ENCODE results near the gene SH3GL3. TPM values are rescaled to one million over a fixed set of nuclear protein-coding genes. Genes with fewer than 3 reads are reported as not detected.

Gene SH3GL3
- total and polyA plus RNA-seq, 2 of the 4 experiments (the other 2 are of a cell fraction) = not detected

DNA sequence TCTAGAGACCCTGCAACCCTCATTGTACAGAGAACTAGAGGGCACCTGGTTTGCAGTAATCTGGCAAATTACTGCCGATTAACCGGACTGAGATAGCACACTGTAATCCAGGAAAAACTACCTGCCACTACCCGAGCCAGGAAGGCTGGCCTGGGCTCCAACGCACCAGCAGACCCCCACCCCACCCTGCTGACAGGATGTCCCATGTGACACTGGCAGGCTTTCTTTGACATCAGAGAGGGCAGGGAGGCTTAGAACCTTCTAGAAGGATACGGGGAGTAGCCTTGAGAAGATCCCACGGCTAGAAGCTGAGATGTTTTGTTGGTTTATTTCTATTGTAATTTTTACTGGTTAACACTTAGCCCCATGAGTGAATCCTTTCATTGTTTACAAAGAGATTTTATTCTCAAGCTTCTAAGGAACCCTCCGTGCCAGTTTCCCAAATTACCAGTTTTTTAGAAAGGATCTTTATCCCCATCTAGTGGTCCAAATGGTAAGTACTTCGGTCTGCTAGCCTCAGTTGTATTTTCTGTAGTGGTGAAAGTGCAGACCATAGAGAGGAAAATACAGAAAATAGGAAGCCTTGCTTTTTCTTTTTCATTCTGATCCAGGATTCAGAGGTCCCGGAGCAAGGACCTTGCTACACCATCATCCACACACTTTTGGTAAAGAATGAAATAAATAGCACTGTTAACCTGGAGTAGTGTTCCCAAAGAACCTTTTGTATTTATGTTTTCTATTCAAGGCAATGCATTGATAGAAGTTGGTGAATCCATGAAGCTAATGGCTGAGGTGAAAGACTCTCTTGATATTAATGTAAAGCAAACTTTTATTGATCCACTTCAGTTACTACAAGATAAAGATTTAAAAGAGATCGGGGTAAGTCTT lies 124.9 kb downstream of the SH3GL3 start (continued):
- TF ChIP-seq, protein P1, sequence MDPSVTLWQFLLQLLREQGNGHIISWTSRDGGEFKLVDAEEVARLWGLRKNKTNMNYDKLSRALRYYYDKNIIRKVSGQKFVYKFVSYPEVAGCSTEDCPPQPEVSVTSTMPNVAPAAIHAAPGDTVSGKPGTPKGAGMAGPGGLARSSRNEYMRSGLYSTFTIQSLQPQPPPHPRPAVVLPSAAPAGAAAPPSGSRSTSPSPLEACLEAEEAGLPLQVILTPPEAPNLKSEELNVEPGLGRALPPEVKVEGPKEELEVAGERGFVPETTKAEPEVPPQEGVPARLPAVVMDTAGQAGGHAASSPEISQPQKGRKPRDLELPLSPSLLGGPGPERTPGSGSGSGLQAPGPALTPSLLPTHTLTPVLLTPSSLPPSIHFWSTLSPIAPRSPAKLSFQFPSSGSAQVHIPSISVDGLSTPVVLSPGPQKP (IDR thresholded peaks at IDR 0.05; ENCODE audit: borderline replicate concordance, low read depth, low read length) = no peak

DNA sequence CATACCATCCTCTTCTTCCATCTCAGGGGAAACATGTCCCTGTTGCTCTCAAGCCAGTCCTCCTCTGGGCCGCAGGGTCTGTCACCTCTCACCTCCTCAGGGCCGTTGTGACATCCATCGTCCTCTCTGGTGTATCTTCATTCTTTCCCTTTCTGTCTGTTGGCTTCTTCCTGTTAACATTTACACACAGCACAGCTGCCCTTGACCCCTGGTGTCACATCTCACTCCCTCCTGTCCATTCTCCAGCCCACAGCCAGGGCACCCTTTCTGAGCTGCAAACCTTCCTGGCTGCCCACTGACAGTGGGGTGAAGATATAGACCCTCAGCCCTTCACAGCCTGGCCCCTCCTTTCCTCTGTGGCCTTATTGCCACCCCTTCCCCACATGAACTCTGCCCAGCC lies 127.2 kb downstream of the SH3GL3 start:
- no peak overlapping the region for H3K56ac ChIP-seq (ENCODE audit: extremely low read depth, insufficient read depth, low read length)
- BruUV-seq (replicated peaks) = no TSS peak
- no peak for DNase-seq
- dilution Hi-C loops (cut with HindIII; ENCODE audit: low sequenced_read_pairs, unreplicated experiment) (loop anchor here (25.0 kb wide), 1 partner anchor 312 kb away; no protein-coding TSS in a partner anchor), in situ Hi-C loops (cut with MboI; ENCODE audit: low sequenced_read_pairs) (loop anchor here (10.0 kb wide), 1 partner anchor 450 kb away; no protein-coding TSS in a partner anchor), intact Hi-C loops (cut with micrococcal nuclease) (no loop called here)
- no peaks in the 10 kb centered on the region for H3K4me1 ChIP-seq (ENCODE audit: control insufficient read depth, insufficient read depth, low read length)
- no peak overlapping the region for H2BK120ac ChIP-seq (ENCODE audit: low read depth, low read length)
- H2AFZ ChIP-seq (replicated peaks; ENCODE audit: low read length, poor library complexity) = no peak overlapping the region
- H3K4me2 ChIP-seq (ENCODE audit: low read depth, low read length) = no peak overlapping the region
- no peak overlapping the region for H2BK20ac ChIP-seq (ENCODE audit: low read depth, low read length)
- H3K4ac ChIP-seq (ENCODE audit: low read depth, low read length) = no peak overlapping the region
- CTCF ChIA-PET = no interaction called here
- no peak for ATAC-seq (ENCODE audit: low read depth)
- no peak overlapping the region for H3K14ac ChIP-seq (replicated peaks; ENCODE audit: low read depth, low read length)
- H3K4me3 ChIP-seq (ENCODE audit: insufficient read depth, low read depth, low read length) = no peak overlapping the region
- H2AK5ac ChIP-seq (ENCODE audit: low read depth, low read length) = no peak overlapping the region
- no peaks in the 10 kb centered on the region for H4K20me1 ChIP-seq (ENCODE audit: insufficient read depth, low read length)
- no peaks in the 10 kb centered on the region for H3K36me3 ChIP-seq (ENCODE audit: control insufficient read depth, insufficient read depth, low read length)
- no peak overlapping the region for H3K18ac ChIP-seq (ENCODE audit: low read depth, low read length)
- 25% methylated on average over 3 of the region's 3 CpGs; no CpG with 5 or more reads in 1 of the 2 experiments for WGBS, 2 experiments (ENCODE audit: extremely low coverage in 2 of 2, insufficient read length in 1 of 2)
- no peaks in the 10 kb centered on the region for H3K27me3 ChIP-seq (ENCODE audit: control insufficient read depth, insufficient read depth, low read length)
- H3K9me3 ChIP-seq (ENCODE audit: control insufficient read depth, insufficient read depth, low read length) = no peaks in the 10 kb centered on the region; the same call in 1 of the 2 replicates
- POLR2A ChIA-PET (ENCODE audit: unreplicated experiment) = no interaction called here
- H3K9me1 ChIP-seq (ENCODE audit: insufficient read depth, low read length) = no peaks in the 10 kb centered on the region
- H4K5ac ChIP-seq (ENCODE audit: low read depth, low read length) = no peak overlapping the region
- no peak overlapping the region for H3K27ac ChIP-seq (ENCODE audit: insufficient read depth, low read length)
- no peak overlapping the region for H2AK9ac ChIP-seq (replicated peaks; ENCODE audit: low read depth, low read length, poor library complexity)
- no peak overlapping the region for H2BK5ac ChIP-seq (ENCODE audit: low read depth, low read length, poor library complexity, severe bottlenecking)
- H3K79me1 ChIP-seq (ENCODE audit: low read depth in 1 of 2, low read length in 2 of 2) = no peaks in the 10 kb centered on the region
- no peak overlapping the region for H4K8ac ChIP-seq (ENCODE audit: low read depth in 2 of 2, low read length in 2 of 2)
- H3K23ac ChIP-seq (ENCODE audit: low read depth, low read length) = no peak overlapping the region
- no peak overlapping the region for H4K91ac ChIP-seq (ENCODE audit: insufficient read depth, low read depth, low read length)
- H2BK15ac ChIP-seq (ENCODE audit: low read depth, low read length) = no peak overlapping the region
- H3K9ac ChIP-seq (ENCODE audit: low read depth, low read length) = no peak overlapping the region
- TF ChIP-seq, protein P1 (IDR thresholded peaks at IDR 0.05; ENCODE audit: borderline replicate concordance, low read depth, low read length) = no peak
- TF ChIP-seq, protein P2, sequence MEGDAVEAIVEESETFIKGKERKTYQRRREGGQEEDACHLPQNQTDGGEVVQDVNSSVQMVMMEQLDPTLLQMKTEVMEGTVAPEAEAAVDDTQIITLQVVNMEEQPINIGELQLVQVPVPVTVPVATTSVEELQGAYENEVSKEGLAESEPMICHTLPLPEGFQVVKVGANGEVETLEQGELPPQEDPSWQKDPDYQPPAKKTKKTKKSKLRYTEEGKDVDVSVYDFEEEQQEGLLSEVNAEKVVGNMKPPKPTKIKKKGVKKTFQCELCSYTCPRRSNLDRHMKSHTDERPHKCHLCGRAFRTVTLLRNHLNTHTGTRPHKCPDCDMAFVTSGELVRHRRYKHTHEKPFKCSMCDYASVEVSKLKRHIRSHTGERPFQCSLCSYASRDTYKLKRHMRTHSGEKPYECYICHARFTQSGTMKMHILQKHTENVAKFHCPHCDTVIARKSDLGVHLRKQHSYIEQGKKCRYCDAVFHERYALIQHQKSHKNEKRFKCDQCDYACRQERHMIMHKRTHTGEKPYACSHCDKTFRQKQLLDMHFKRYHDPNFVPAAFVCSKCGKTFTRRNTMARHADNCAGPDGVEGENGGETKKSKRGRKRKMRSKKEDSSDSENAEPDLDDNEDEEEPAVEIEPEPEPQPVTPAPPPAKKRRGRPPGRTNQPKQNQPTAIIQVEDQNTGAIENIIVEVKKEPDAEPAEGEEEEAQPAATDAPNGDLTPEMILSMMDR (conservative IDR thresholded peaks at IDR 0.05; ENCODE audit: low read depth, low read length) = no peak
- TF ChIP-seq, protein P3, sequence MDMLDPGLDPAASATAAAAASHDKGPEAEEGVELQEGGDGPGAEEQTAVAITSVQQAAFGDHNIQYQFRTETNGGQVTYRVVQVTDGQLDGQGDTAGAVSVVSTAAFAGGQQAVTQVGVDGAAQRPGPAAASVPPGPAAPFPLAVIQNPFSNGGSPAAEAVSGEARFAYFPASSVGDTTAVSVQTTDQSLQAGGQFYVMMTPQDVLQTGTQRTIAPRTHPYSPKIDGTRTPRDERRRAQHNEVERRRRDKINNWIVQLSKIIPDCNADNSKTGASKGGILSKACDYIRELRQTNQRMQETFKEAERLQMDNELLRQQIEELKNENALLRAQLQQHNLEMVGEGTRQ (IDR thresholded peaks at IDR 0.05; ENCODE audit: low read depth, low read length) = no peak
- TF ChIP-seq RCOR1 (IDR thresholded peaks at IDR 0.05; ENCODE audit: insufficient replicate concordance, low read length) (no peak), RFX5 (IDR thresholded peaks at IDR 0.05; ENCODE audit: low read depth, low read length) (no peak), MAFK (IDR thresholded peaks at IDR 0.05; ENCODE audit: low read depth, low read length) (no peak), SMC3 (IDR thresholded peaks at IDR 0.05; ENCODE audit: low read depth, low read length) (no peak), BHLHE40 (IDR thresholded peaks at IDR 0.05; ENCODE audit: low read depth, low read length) (no peak), POLR2A (IDR thresholded peaks at IDR 0.05; ENCODE audit: low read depth, low read length) (no peak), RAD21 (IDR thresholded peaks at IDR 0.05; ENCODE audit: low read length) (no peak)
